Testis (tissue), 2 donors: ENCODE measurements around the gene FAM229B.

Source experiments
- POLR2A ChIP-seq: fragments of 450-650 bp; IDR thresholded peaks from one replicate; pipeline ENCODE4 v1.6.1; 2017; ENCODE audit warnings: antibody characterized with exemption, mild to moderate bottlenecking, moderate library complexity
- TF ChIP-seq, protein P1 (sequence below), 3 experiments: fragments of 450-650 bp in 2 of 3; fragments of 200-600 bp in 1 of 3; sonication (generic) in 1 of 3; IDR thresholded peaks; one replicate each; pipeline ENCODE4 v1.5.1; 2016 to 2019; ENCODE audit warnings: antibody characterized with exemption in 3 of 3, mild to moderate bottlenecking in 2 of 3, moderate library complexity in 1 of 3

DNA sequence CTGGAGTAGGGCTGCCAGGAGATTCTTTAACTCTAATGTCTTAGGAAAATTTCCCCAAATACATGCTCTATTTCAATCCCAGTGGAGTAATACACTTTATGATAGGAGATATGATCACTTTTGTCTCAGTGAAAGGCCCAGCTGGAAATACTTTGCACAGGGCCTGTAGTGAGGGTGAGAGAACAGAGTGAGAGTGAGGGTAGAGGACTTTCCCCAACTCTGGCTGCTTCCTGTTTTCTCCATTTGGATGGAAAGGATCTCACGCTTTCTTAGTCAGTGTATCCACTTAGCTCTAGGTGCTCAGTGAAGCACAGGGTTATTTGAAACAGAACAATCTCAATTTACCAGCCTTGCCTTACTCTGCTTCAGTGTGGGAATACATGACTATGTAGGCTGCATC lies 36.6 kb downstream of the FAM229B start:
- TF ChIP-seq, protein P1, sequence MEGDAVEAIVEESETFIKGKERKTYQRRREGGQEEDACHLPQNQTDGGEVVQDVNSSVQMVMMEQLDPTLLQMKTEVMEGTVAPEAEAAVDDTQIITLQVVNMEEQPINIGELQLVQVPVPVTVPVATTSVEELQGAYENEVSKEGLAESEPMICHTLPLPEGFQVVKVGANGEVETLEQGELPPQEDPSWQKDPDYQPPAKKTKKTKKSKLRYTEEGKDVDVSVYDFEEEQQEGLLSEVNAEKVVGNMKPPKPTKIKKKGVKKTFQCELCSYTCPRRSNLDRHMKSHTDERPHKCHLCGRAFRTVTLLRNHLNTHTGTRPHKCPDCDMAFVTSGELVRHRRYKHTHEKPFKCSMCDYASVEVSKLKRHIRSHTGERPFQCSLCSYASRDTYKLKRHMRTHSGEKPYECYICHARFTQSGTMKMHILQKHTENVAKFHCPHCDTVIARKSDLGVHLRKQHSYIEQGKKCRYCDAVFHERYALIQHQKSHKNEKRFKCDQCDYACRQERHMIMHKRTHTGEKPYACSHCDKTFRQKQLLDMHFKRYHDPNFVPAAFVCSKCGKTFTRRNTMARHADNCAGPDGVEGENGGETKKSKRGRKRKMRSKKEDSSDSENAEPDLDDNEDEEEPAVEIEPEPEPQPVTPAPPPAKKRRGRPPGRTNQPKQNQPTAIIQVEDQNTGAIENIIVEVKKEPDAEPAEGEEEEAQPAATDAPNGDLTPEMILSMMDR (IDR thresholded peaks at IDR 0.05), result no peak
- TF ChIP-seq POLR2A, result no peak
